ENCODE data around the gene CD1E. TPM values are rescaled to one million over a fixed set of nuclear protein-coding genes. Genes with fewer than 3 reads are reported as not detected.

Gene CD1E
- total and polyA plus RNA-seq, 2 of the 8 experiments (the other 6 are each of a cell fraction or from before 2014, with no cell fraction given) = not detected

GRCh38 chr1:158329300-158329699 lies 24.4 kb upstream of the CD1E start:
- H2BK120ac ChIP-seq (replicated peaks; ENCODE audit: low read depth, low read length) = no peak overlapping the region
- FAIRE-seq = no peak
- DNase-seq (ENCODE audit: low read depth in 1 of 2, low spot score in 2 of 2) = no peak
- no peak overlapping the region for H3K4me2 ChIP-seq (ENCODE audit: insufficient read depth in 1 of 2, low read depth in 2 of 2, low read length in 2 of 2)
- H3K4me1 ChIP-seq (replicated peaks in 1 of 4; ENCODE audit: control insufficient read depth in 3 of 4, insufficient read depth in 4 of 4, low read length in 3 of 4) = no peaks in the 10 kb centered on the region
- H3K9ac ChIP-seq (replicated peaks in 1 of 4; ENCODE audit: extremely low read depth in 1 of 4, low read depth in 3 of 4, low read length in 3 of 4) = no peak overlapping the region
- H2AK5ac ChIP-seq (ENCODE audit: low read depth, low read length) = no peak overlapping the region
- H3K18ac ChIP-seq (ENCODE audit: extremely low read depth, low read length) = no peak overlapping the region
- no peaks in the 10 kb centered on the region for H3K79me2 ChIP-seq (ENCODE audit: control insufficient read depth in 1 of 2, insufficient read depth in 2 of 2, low read length in 2 of 2)
- H4K20me1 ChIP-seq (replicated peaks in 1 of 2; ENCODE audit: control insufficient read depth in 1 of 2, insufficient read depth in 2 of 2, low read length in 2 of 2) = no peaks in the 10 kb centered on the region
- no peak overlapping the region for H3K14ac ChIP-seq (ENCODE audit: insufficient read length)
- H3K79me1 ChIP-seq (ENCODE audit: low read depth, low read length) = no peaks in the 10 kb centered on the region
- no peak overlapping the region for H2BK12ac ChIP-seq (ENCODE audit: low read depth, low read length)
- ChIA-PET CTCF (ENCODE audit: partially characterized antibody) (interaction anchor here (0.8 to 3.1 kb wide), 7 partner anchors 8 to 390 kb away, joined by 3 to 33 read pairs (median 5); no protein-coding TSS in a partner anchor), POLR2A (ENCODE audit: partially characterized antibody) (no interaction called here)
- H3K4me3 ChIP-seq (ENCODE audit: extremely low read depth in 1 of 4, insufficient read depth in 2 of 4, low read depth in 3 of 4, low read length in 4 of 4) = no peak overlapping the region
- H2BK5ac ChIP-seq (ENCODE audit: low read depth, low read length) = no peak overlapping the region
- no peak overlapping the region for H2BK15ac ChIP-seq (ENCODE audit: low read length)
- H3K27ac ChIP-seq (ENCODE audit: low read depth, low read length) = no peak overlapping the region
- 96% methylated on average over 7 of the region's 7 CpGs; no CpG with 5 or more reads in 1 of the 2 experiments for WGBS, 2 experiments (ENCODE audit: extremely low coverage in 1 of 2, insufficient coverage in 1 of 2, insufficient read length in 1 of 2, insufficient replicate concordance in 2 of 2, low coverage in 1 of 2, low lambda C conversion rate in 2 of 2, missing lambda C conversion rate in 1 of 2)
- H2BK20ac ChIP-seq (ENCODE audit: low read length) = no peak overlapping the region
- no peaks in the 10 kb centered on the region for H3K36me3 ChIP-seq (ENCODE audit: control insufficient read depth in 2 of 4, insufficient read depth in 4 of 4, low read length in 3 of 4)
- H4K91ac ChIP-seq (replicated peaks; ENCODE audit: insufficient read length, low read length) = no peak overlapping the region
- H3K23ac ChIP-seq (ENCODE audit: insufficient read length) = no peak overlapping the region
- H3K23me2 ChIP-seq (ENCODE audit: low read depth, low read length) = no peaks in the 10 kb centered on the region
- no peak overlapping the region for H4K5ac ChIP-seq (ENCODE audit: insufficient read length, low read depth, low read length)
- H2AFZ ChIP-seq (ENCODE audit: low read length) = no peak overlapping the region
- H3K27me3 ChIP-seq (replicated peaks in 1 of 4; ENCODE audit: control insufficient read depth in 3 of 4, extremely low read depth in 1 of 4, insufficient read depth in 3 of 4, low read length in 3 of 4) = no peaks in the 10 kb centered on the region
- TF ChIP-seq PHF8 (conservative IDR thresholded peaks at IDR 0.05; ENCODE audit: low read depth, low read length) (no peak), RBBP5 (IDR thresholded peaks at IDR 0.05; ENCODE audit: borderline replicate concordance, low read depth, low read length) (no peak), MAX (IDR thresholded peaks at IDR 0.05) (no peak), TAF1 (IDR thresholded peaks at IDR 0.05; ENCODE audit: low read depth, low read length) (no peak), TEAD4 (IDR thresholded peaks at IDR 0.05; ENCODE audit: low read depth, low read length) (no peak)
- no peaks in the 10 kb centered on the region; a peak in 1 of 4 replicates for H3K9me3 ChIP-seq (ENCODE audit: insufficient read depth in 2 of 2, low read depth in 1 of 2, low read length in 1 of 2)
- H3K4ac ChIP-seq (replicated peaks; ENCODE audit: insufficient read length, low read depth, low read length) = no peak overlapping the region
- H4K8ac ChIP-seq (ENCODE audit: extremely low read depth, insufficient read depth, low read length) = no peak overlapping the region
- no peak overlapping the region for H3K56ac ChIP-seq (replicated peaks; ENCODE audit: insufficient read length, low read depth, low read length)

Measured in H1 (cell line).